HepG2 (cell line): ENCODE measurements around the gene TAS2R38.

ENCODE experiments used
- ARNT ChIP-seq: fragments of 450-650 bp; IDR thresholded peaks from 2 replicates; pipeline ENCODE4 v1.6.1; 2017
- CTCF ChIP-seq: sonication (generic); formaldehyde crosslinking; IDR thresholded peaks from 2 replicates; pipeline ENCODE4 v1.5.0; 2020; ENCODE audit warnings: mild to moderate bottlenecking, missing genetic modification reagents, moderate library complexity
- FOXM1 ChIP-seq: sonication (generic); formaldehyde crosslinking; IDR thresholded peaks from 2 replicates; pipeline ENCODE4 v1.5.0; 2020; ENCODE audit warnings: missing genetic modification reagents
- HDAC1 ChIP-seq: sonication (generic); formaldehyde crosslinking; IDR thresholded peaks from 2 replicates; pipeline ENCODE4 v1.5.1; 2020; ENCODE audit warnings: mild to moderate bottlenecking, missing genetic modification reagents
- MTA3 ChIP-seq: sonication (generic); formaldehyde crosslinking; IDR thresholded peaks from 2 replicates; pipeline ENCODE4 v1.4.0; 2020; ENCODE audit warnings: missing genetic modification reagents
- NR1H2 ChIP-seq: sonication (generic); formaldehyde crosslinking; IDR thresholded peaks from 2 replicates; pipeline ENCODE4 v1.8.1; 2022; ENCODE audit warnings: low read depth, missing genetic modification reagents, borderline replicate concordance
- POLR2AphosphoS5 ChIP-seq: IDR thresholded peaks from 2 replicates; pipeline ENCODE4 v1.6.1; 2012; ENCODE audit warnings: low read depth, low read length
- ZBTB8A ChIP-seq: sonication (generic); formaldehyde crosslinking; IDR thresholded peaks from 2 replicates; pipeline ENCODE4 v1.4.0; 2020; ENCODE audit warnings: mild to moderate bottlenecking, low read depth, missing genetic modification reagents, borderline replicate concordance
- ZNF263 ChIP-seq: sonication (generic); formaldehyde crosslinking; IDR thresholded peaks from 2 replicates; pipeline ENCODE4 v1.4.0; 2020; ENCODE audit warnings: missing genetic modification reagents

GRCh38 chr7:141944811-141945210, 28.8 kb downstream of the TAS2R38 start:
- TF ChIP-seq CTCF, result no peak
- no peak for TF ChIP-seq ARNT
- no peak for TF ChIP-seq FOXM1 (CRISPR knock-in tag)
- no peak for TF ChIP-seq MTA3 (CRISPR knock-in tag)
- no peak for TF ChIP-seq ZNF263
- TF ChIP-seq HDAC1 (CRISPR knock-in tag), result no peak
- TF ChIP-seq ZBTB8A, result no peak
- TF ChIP-seq POLR2AphosphoS5, result no peak
- no peak for TF ChIP-seq NR1H2 (CRISPR knock-in tag)
